Sciatic nerve (tissue), 2 donors: ENCODE measurements around the gene KCTD13. TPM values are rescaled to one million over a fixed set of nuclear protein-coding genes. Genes with fewer than 3 reads are reported as not detected.

Experiments used
- ATAC-seq: fragments of 200-7000 bp; cut with Tn5 transposase; one replicate; pipeline ENCODE4 v1.9.1; 2020; ENCODE audit warnings: mild to moderate bottlenecking, moderate library complexity
- DNase-seq: peaks from one replicate; pipeline ENCODE4 v3.0.0-alpha.2; 2020; ENCODE audit warnings: low spot score
- intact Hi-C: fragments of 100-400 bp; cut with DNase I; formaldehyde crosslinking; loops from one replicate; pipeline ENCODE4 v1.14.2; 2022
- total RNA-seq: library from RNA; stranded (reverse); fragmentation: NEBNext Ultra II Directional; extraction: Animal tissue kit (Norgen Biotek cat#: 25700); gene quantifications from one replicate; pipeline ENCODE4 v1.2.1, GENCODE V29; 2021
- donor health status: DM: no; HTN: no; CAD: no.
- donor health status: DM: no; HTN: no; CAD: no.

KCTD13 gene
- total RNA-seq, 1 donor from 2014 or later = 30.4 TPM

GRCh38 chr16:29862884-29863668 is 63.0 kb downstream of the KCTD13 start, which contains the start of gene CDIPT:
Gene CDIPT (minus strand): TSS chr16:29863226. CDS start chr16:29862857, 369 bp downstream.
- intact Hi-C loops = no loop called here
- DNase-seq (peak; percentile 93), ATAC-seq (peak; percentile 99)

GRCh38 chr16:29862383-29862883 is 63.6 kb downstream of the KCTD13 start:
- no peak for ATAC-seq
- no peak for DNase-seq
- intact Hi-C loops = no loop called here

- intact Hi-C loops = no loop called here
- ATAC-seq (no peak), DNase-seq (no peak)
Observed at GRCh38 chr16:29860218-29860617, 65.8 kb downstream of the KCTD13 start.

- ATAC-seq (no peak), DNase-seq (no peak)
- intact Hi-C loops = loop anchor here (10.0 kb wide), 2 partner anchors 46 to 146 kb away; partner anchors contain the start of gene ASPHD1
Observed at GRCh38 chr16:29858974-29859373, 67.1 kb downstream of the KCTD13 start.

GRCh38 chr16:29858149-29858849 is 67.7 kb downstream of the KCTD13 start:
- intact Hi-C loops = loop anchor here (10.0 kb wide), 2 partner anchors 47 to 147 kb away; partner anchors contain the start of gene ASPHD1
- DNase-seq (no peak), ATAC-seq (no peak)

GRCh38 chr16:29857133-29857760 is 68.8 kb downstream of the KCTD13 start:
- intact Hi-C loops = loop anchor here (10.0 kb wide), 2 partner anchors 48 to 148 kb away; partner anchors contain the start of gene ASPHD1
- ATAC-seq = no peak
- no peak for DNase-seq

Other genes with a start within 250 kb of the KCTD13 start
- 26.3 TPM for gene QPRT, start 247.0 kb downstream of the KCTD13 start, total RNA-seq
- gene C16orf54, start 180.2 kb downstream of the KCTD13 start, total RNA-seq = 2.2 TPM
- gene ZG16, start 148.0 kb downstream of the KCTD13 start, total RNA-seq = not detected
- gene KIF22, start 135.5 kb downstream of the KCTD13 start, total RNA-seq = 16.9 TPM
- 123 TPM for gene MAZ, start 119.7 kb downstream of the KCTD13 start, total RNA-seq
- 26.3 TPM for gene PRRT2, start 114.0 kb downstream of the KCTD13 start, total RNA-seq
- gene PAGR1, start 110.1 kb downstream of the KCTD13 start, total RNA-seq = 29.7 TPM
- 123 TPM for gene MVP, start 105.8 kb downstream of the KCTD13 start, total RNA-seq
- 58.4 TPM for gene CDIPT, start 63.0 kb downstream of the KCTD13 start, total RNA-seq
- 3.1 TPM for gene SEZ6L2, start 26.7 kb downstream of the KCTD13 start, total RNA-seq
- gene ASPHD1, start 25.7 kb downstream of the KCTD13 start, total RNA-seq = 5.0 TPM
- 82.4 TPM for gene TMEM219, start 35.9 kb upstream of the KCTD13 start, total RNA-seq
- gene TAOK2, start 47.6 kb upstream of the KCTD13 start, total RNA-seq = 51.8 TPM
- 11.1 TPM for gene HIRIP3, start 69.4 kb upstream of the KCTD13 start, total RNA-seq
- gene INO80E, start 70.0 kb upstream of the KCTD13 start, total RNA-seq = 59.2 TPM
- gene DOC2A, start 84.8 kb upstream of the KCTD13 start, total RNA-seq = 0.67 TPM
- gene C16orf92, start 97.0 kb upstream of the KCTD13 start, total RNA-seq = not detected
- gene TLCD3B, start 105.0 kb upstream of the KCTD13 start, total RNA-seq = not detected
- gene ALDOA, start 139.5 kb upstream of the KCTD13 start, total RNA-seq = 600 TPM
- gene PPP4C, start 149.8 kb upstream of the KCTD13 start, total RNA-seq = 41.2 TPM
- gene TBX6, start 165.7 kb upstream of the KCTD13 start, total RNA-seq = 1.7 TPM
- 96.4 TPM for gene YPEL3, start 170.0 kb upstream of the KCTD13 start, total RNA-seq
- 17.1 TPM for gene GDPD3, start 187.3 kb upstream of the KCTD13 start, total RNA-seq
- 136 TPM for gene MAPK3, start 197.0 kb upstream of the KCTD13 start, total RNA-seq